Neural progenitor cell (in vitro differentiated cells): ENCODE measurements around the gene TRIM65.

Experiments used
- CTCF ChIP-seq: fragments of 200-600 bp; sonication (generic); IDR thresholded peaks from 2 replicates; pipeline ENCODE4 v1.5.1; 2017; ENCODE audit warnings: antibody characterized with exemption, mild to moderate bottlenecking
- EZH2 ChIP-seq: fragments of 200-600 bp; sonication (generic); IDR thresholded peaks from 2 replicates; pipeline ENCODE4 v1.6.1; 2017; ENCODE audit warnings: antibody characterized with exemption, mild to moderate bottlenecking, moderate library complexity
- EZH2phosphoT487 ChIP-seq: fragments of 200-600 bp; sonication (generic); IDR thresholded peaks from 2 replicates; pipeline ENCODE4 v1.6.1; 2017; ENCODE audit warnings: antibody characterized with exemption

- TF ChIP-seq EZH2 = no peak
- TF ChIP-seq CTCF = no peak
- TF ChIP-seq EZH2phosphoT487 = no peak
Observed at GRCh38 chr17:75917141-75917916, 20.6 kb upstream of the TRIM65 start.
